ENCODE results near the gene MAN2B2. TPM values are rescaled to one million over a fixed set of nuclear protein-coding genes. Genes with fewer than 3 reads are reported as not detected.

The MAN2B2 gene
- total RNA-seq, 4 donors from 2014 or later: 14.1 to 33.7 (median 27.0) TPM

DNA sequence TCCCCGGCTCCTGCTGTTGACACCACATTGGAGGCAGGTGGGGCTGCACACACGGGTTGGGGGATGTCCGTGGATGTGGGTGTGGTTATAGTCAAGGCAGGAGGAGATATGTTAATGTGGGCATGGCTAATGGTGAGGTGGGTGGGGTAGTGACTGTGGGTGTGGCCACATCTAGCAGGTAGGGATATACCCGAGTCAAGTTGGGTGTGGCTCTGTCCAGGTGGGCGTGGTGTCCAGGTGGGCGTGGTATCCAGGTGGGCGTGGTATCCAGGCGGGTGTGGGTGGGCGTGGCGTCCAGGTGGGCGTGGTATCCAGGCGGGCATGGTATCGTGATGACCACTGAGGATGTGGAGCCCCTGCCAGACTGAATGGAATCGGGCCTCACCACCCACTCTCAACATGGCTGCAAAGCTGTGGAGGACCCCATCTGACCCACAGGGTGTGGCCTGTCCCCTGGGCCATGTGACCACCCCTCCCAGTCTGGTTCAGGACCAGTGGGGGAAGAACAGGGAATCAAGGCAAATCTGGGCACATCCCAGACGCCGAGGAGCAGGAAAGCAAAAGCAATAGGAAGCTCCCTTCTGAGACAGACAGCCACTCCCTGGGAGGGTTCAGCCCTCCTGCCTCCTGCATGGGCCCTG lies 21.0 kb downstream of the MAN2B2 start:
- intact Hi-C loops (cut with DNase I; ENCODE audit: low total_unique reads): no loop called here
- TF ChIP-seq, protein P1, sequence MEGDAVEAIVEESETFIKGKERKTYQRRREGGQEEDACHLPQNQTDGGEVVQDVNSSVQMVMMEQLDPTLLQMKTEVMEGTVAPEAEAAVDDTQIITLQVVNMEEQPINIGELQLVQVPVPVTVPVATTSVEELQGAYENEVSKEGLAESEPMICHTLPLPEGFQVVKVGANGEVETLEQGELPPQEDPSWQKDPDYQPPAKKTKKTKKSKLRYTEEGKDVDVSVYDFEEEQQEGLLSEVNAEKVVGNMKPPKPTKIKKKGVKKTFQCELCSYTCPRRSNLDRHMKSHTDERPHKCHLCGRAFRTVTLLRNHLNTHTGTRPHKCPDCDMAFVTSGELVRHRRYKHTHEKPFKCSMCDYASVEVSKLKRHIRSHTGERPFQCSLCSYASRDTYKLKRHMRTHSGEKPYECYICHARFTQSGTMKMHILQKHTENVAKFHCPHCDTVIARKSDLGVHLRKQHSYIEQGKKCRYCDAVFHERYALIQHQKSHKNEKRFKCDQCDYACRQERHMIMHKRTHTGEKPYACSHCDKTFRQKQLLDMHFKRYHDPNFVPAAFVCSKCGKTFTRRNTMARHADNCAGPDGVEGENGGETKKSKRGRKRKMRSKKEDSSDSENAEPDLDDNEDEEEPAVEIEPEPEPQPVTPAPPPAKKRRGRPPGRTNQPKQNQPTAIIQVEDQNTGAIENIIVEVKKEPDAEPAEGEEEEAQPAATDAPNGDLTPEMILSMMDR (IDR thresholded peaks at IDR 0.05): no peak
- no peak for TF ChIP-seq POLR2A (IDR thresholded peaks at IDR 0.05)
- no peak overlapping the region for H3K4me3 ChIP-seq (ENCODE audit: low read depth, poor library complexity, severe bottlenecking)
- WGBS, 2 donors: 53 to 59% methylated on average over 13 to 16 of the region's 16 CpGs
- DNase-seq (ENCODE audit: low spot score in 2 of 2): no peak

- 86 to 91% methylated on average over 16 of the region's 17 CpGs for WGBS, 2 donors
- intact Hi-C loops (cut with DNase I; ENCODE audit: low total_unique reads): no loop called here
- no peak for DNase-seq (ENCODE audit: low spot score in 2 of 2)
- TF ChIP-seq, protein P1 (IDR thresholded peaks at IDR 0.05): no peak
- TF ChIP-seq POLR2A (IDR thresholded peaks at IDR 0.05): no peak
- H3K4me3 ChIP-seq (ENCODE audit: low read depth, poor library complexity, severe bottlenecking): no peak overlapping the region
These were observed 22.0 kb downstream of the MAN2B2 start for GRCh38 chr4:6596948-6597347.

DNA sequence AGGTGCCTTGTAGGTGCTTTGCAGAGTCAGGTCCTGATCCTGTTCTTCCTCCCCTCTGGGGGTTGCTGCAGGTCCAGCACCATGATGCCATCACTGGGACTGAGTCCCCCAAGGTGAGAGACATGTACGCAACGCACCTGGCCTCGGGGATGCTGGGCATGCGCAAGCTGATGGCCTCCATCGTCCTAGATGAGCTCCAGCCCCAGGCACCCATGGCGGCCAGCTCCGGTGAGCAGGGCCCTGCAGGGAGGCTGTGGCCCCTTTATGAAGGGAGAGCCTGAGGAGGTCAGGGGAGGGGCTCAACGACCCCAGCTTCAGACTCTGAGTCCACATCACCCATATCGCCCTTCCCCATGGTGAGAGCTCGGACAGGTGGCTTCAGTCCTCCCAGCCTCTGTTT lies 23.1 kb downstream of the MAN2B2 start:
- TF ChIP-seq, protein P1 (IDR thresholded peaks at IDR 0.05): no peak
- TF ChIP-seq POLR2A (IDR thresholded peaks at IDR 0.05): no peak
- 83 to 97% methylated on average over 7 to 10 of the region's 10 CpGs for WGBS, 2 donors
- no peak for DNase-seq (ENCODE audit: low spot score in 2 of 2)
- intact Hi-C loops (cut with DNase I; ENCODE audit: low total_unique reads): no loop called here
- no peak overlapping the region for H3K4me3 ChIP-seq (ENCODE audit: low read depth, poor library complexity, severe bottlenecking)

- H3K4me3 ChIP-seq (ENCODE audit: low read depth, poor library complexity, severe bottlenecking): no peak overlapping the region
- WGBS, 2 donors: 84 to 86% methylated on average over 13 of the region's 13 CpGs
- DNase-seq (ENCODE audit: low spot score in 2 of 2): no peak
- TF ChIP-seq, protein P1 (IDR thresholded peaks at IDR 0.05): no peak
- no peak for TF ChIP-seq POLR2A (IDR thresholded peaks at IDR 0.05)
- intact Hi-C loops (cut with DNase I; ENCODE audit: low total_unique reads): no loop called here
These were observed 23.7 kb downstream of the MAN2B2 start for GRCh38 chr4:6598641-6599040.

GRCh38 chr4:6601661-6602250 lies 26.8 kb downstream of the MAN2B2 start:
- WGBS, 2 donors: 93 to 94% methylated on average over 10 of the region's 10 CpGs
- DNase-seq (ENCODE audit: low spot score in 2 of 2): no peak
- intact Hi-C loops (cut with DNase I; ENCODE audit: low total_unique reads): no loop called here
- H3K4me3 ChIP-seq (ENCODE audit: low read depth, poor library complexity, severe bottlenecking): no peak overlapping the region
- TF ChIP-seq, protein P1 (IDR thresholded peaks at IDR 0.05): no peak
- no peak for TF ChIP-seq POLR2A (IDR thresholded peaks at IDR 0.05)

Measured in lower leg skin (tissue), 4 donors.